HepG2 (cell line): ENCODE measurements around the gene SAA1. TPM values are rescaled to one million over a fixed set of nuclear protein-coding genes. Genes with fewer than 3 reads are reported as not detected.

ENCODE experiments used
- BCL6 ChIP-seq: IDR thresholded peaks from 2 replicates; pipeline ENCODE4 v1.6.1; 2016; ENCODE audit warnings: missing genetic modification reagents, missing compliant biosample characterization
- CEBPB ChIP-seq: IDR thresholded peaks from 2 replicates; pipeline ENCODE4 v1.6.1; 2011; ENCODE audit warnings: low read depth, low read length, improper control_type of control experiment, borderline replicate concordance
- CREM ChIP-seq, 2 experiments: sonication (generic) in 1 of 2; formaldehyde crosslinking in 1 of 2; IDR thresholded peaks; 2 replicates each; pipeline versions ENCODE4 v1.4.0 to v1.6.1; 2016 to 2020; ENCODE audit warnings: antibody characterized with exemption in 1 of 2, mild to moderate bottlenecking in 1 of 2, missing genetic modification reagents in 1 of 2
- FIP1L1 ChIP-seq: fragments of 200-400 bp; formaldehyde crosslinking; IDR thresholded peaks from 2 replicates; pipeline ENCODE4 v1.6.1; 2018; ENCODE audit warnings: low read depth, mild to moderate bottlenecking, low read length, moderate library complexity, borderline replicate concordance; ENCODE audit not compliant: insufficient read depth
- GFI1 ChIP-seq: sonication (generic); formaldehyde crosslinking; IDR thresholded peaks from 2 replicates; pipeline ENCODE4 v1.5.0; 2020; ENCODE audit warnings: missing genetic modification reagents, mild to moderate bottlenecking, borderline replicate concordance
- HCFC1 ChIP-seq: fragments of 150-350 bp; IDR thresholded peaks from 2 replicates; pipeline ENCODE4 v1.6.1; 2014; ENCODE audit warnings: low read depth, low read length
- KDM6A ChIP-seq: IDR thresholded peaks from 2 replicates; pipeline ENCODE4 v1.6.1; 2016; ENCODE audit warnings: low read depth
- MBD4 ChIP-seq: IDR thresholded peaks from 2 replicates; pipeline ENCODE4 v1.6.1; 2012; ENCODE audit warnings: low read length, inconsistent platforms, borderline replicate concordance
- MED1 ChIP-seq: sonication (generic); formaldehyde crosslinking; IDR thresholded peaks from 2 replicates; pipeline ENCODE4 v1.4.0; 2020; ENCODE audit warnings: missing genetic modification reagents
- NFIC ChIP-seq: IDR thresholded peaks from 2 replicates; pipeline ENCODE4 v1.6.1; 2012; ENCODE audit warnings: mild to moderate bottlenecking, low read length, inconsistent platforms
- NR2F1 ChIP-seq, 2 experiments: fragments of 450-650 bp in 1 of 2; formaldehyde crosslinking in 1 of 2; IDR thresholded peaks; 2 replicates each; pipeline versions ENCODE4 v1.5.0 to v1.6.1; 2016 to 2020; ENCODE audit warnings: mild to moderate bottlenecking in 1 of 2, missing compliant biosample characterization in 1 of 2, missing genetic modification reagents in 1 of 2, moderate library complexity in 1 of 2
- POLR2AphosphoS5 ChIP-seq: IDR thresholded peaks from 2 replicates; pipeline ENCODE4 v1.6.1; 2012; ENCODE audit warnings: low read depth, low read length
- RCOR2 ChIP-seq: IDR thresholded peaks from 2 replicates; pipeline ENCODE4 v1.6.1; 2016; ENCODE audit warnings: missing biosample characterization, missing genetic modification reagents
- REL ChIP-seq: sonication (generic); formaldehyde crosslinking; conservative IDR thresholded peaks from 2 replicates; pipeline ENCODE4 v1.8.0; 2022; ENCODE audit warnings: mild to moderate bottlenecking, missing genetic modification reagents, moderate library complexity
- SAP130 ChIP-seq: IDR thresholded peaks from 2 replicates; pipeline ENCODE4 v1.6.1; 2016; ENCODE audit warnings: low read depth
- SMAD1 ChIP-seq: sonication (generic); formaldehyde crosslinking; IDR thresholded peaks from 2 replicates; pipeline ENCODE4 v1.4.0; 2020; ENCODE audit warnings: missing genetic modification reagents, low read depth, mild to moderate bottlenecking, borderline replicate concordance
- SOX6 ChIP-seq, 2 experiments: fragments of 450-650 bp in 1 of 2; sonication (generic) in 1 of 2; formaldehyde crosslinking in 1 of 2; IDR thresholded peaks; 2 replicates each; pipeline versions ENCODE4 v1.4.0 to v1.6.1; 2017 to 2020; ENCODE audit warnings: antibody characterized with exemption in 1 of 2, mild to moderate bottlenecking in 1 of 2, missing genetic modification reagents in 1 of 2
- STAT5B ChIP-seq: sonication (generic); formaldehyde crosslinking; IDR thresholded peaks from 2 replicates; pipeline ENCODE4 v1.4.0; 2020; ENCODE audit warnings: missing genetic modification reagents
- UBTF ChIP-seq: sonication (generic); formaldehyde crosslinking; IDR thresholded peaks from 2 replicates; pipeline ENCODE4 v1.4.0; 2020; ENCODE audit warnings: mild to moderate bottlenecking, missing genetic modification reagents
- ZKSCAN1 ChIP-seq: fragments of 150-350 bp; IDR thresholded peaks from 2 replicates; pipeline ENCODE4 v1.6.1; 2014; ENCODE audit warnings: low read length
- ZNF143 ChIP-seq: sonication (generic); formaldehyde crosslinking; IDR thresholded peaks from 2 replicates; pipeline ENCODE4 v1.4.0; 2020; ENCODE audit warnings: missing genetic modification reagents
- ZNF235 ChIP-seq: sonication (generic); formaldehyde crosslinking; IDR thresholded peaks from 2 replicates; pipeline ENCODE4 v1.8.1; 2023; ENCODE audit warnings: mild to moderate bottlenecking, missing genetic modification reagents, borderline replicate concordance
- ZNF264 ChIP-seq: sonication (generic); formaldehyde crosslinking; IDR thresholded peaks from 2 replicates; pipeline ENCODE4 v1.4.0; 2020; ENCODE audit warnings: missing genetic modification reagents
- ZNF292 ChIP-seq: sonication (generic); formaldehyde crosslinking; IDR thresholded peaks from 2 replicates; pipeline ENCODE4 v1.8.1; 2022; ENCODE audit warnings: mild to moderate bottlenecking, low read depth, missing genetic modification reagents, borderline replicate concordance
- ZNF3 ChIP-seq: IDR thresholded peaks from 2 replicates; pipeline ENCODE4 v1.7.0; 2017; ENCODE audit warnings: inconsistent platforms
- ZNF382 ChIP-seq: sonication (generic); formaldehyde crosslinking; IDR thresholded peaks from 2 replicates; pipeline ENCODE4 v1.5.0; 2020; ENCODE audit warnings: missing genetic modification reagents, mild to moderate bottlenecking, borderline replicate concordance
- ZNF614 ChIP-seq: IDR thresholded peaks from 2 replicates; pipeline ENCODE4 v1.6.1; 2018; ENCODE audit warnings: missing biosample characterization, missing genetic modification reagents, inconsistent platforms, borderline replicate concordance
- ZNF644 ChIP-seq: IDR thresholded peaks from 2 replicates; pipeline ENCODE4 v1.6.1; 2016; ENCODE audit warnings: low read depth
- ZNF7 ChIP-seq: IDR thresholded peaks from 2 replicates; pipeline ENCODE4 v1.6.1; 2016; ENCODE audit warnings: missing biosample characterization, missing genetic modification reagents
- ZNF720 ChIP-seq: sonication (generic); formaldehyde crosslinking; IDR thresholded peaks from 2 replicates; pipeline ENCODE4 v1.4.0; 2020; ENCODE audit warnings: missing genetic modification reagents
- polyA plus RNA-seq, 8 experiments: library from polyadenylated mRNA; depleted of rRNA in 3 of 8; stranded (reverse) in 7 of 8; unstranded in 1 of 8; fragments of >200 nt; fragmentation: Illumina TruSeq in 4 of 8; extraction: Trizol in 4 of 8; gene quantifications; 2 replicates each; pipeline versions ENCODE4 v1.2.1 to v1.2.3, GENCODE V29; 2011 to 2016; ENCODE audit warnings: low read depth in 4 of 8, missing spikeins in 1 of 8, mixed read lengths in 1 of 8; ENCODE audit not compliant: insufficient read depth in 1 of 8
- total RNA-seq, 5 experiments: library from RNA; depleted of rRNA; stranded (reverse); fragments of >200 nt; fragmentation: Illumina TruSeq; extraction: Trizol; gene quantifications; 2 replicates each; pipeline ENCODE4 v1.2.3, GENCODE V29; 2016; ENCODE audit warnings: low read depth in 1 of 5
- TF ChIP-seq, protein P1 (sequence below): sonication (generic); formaldehyde crosslinking; IDR thresholded peaks from 2 replicates; pipeline ENCODE4 v1.8.0; 2022; ENCODE audit warnings: missing genetic modification reagents, low read depth, mild to moderate bottlenecking, borderline replicate concordance

SAA1 gene
- total and polyA plus RNA-seq, 2 of the 13 experiments (the other 11 are each of a cell fraction or from before 2014, with no cell fraction given), result not detected

DNA sequence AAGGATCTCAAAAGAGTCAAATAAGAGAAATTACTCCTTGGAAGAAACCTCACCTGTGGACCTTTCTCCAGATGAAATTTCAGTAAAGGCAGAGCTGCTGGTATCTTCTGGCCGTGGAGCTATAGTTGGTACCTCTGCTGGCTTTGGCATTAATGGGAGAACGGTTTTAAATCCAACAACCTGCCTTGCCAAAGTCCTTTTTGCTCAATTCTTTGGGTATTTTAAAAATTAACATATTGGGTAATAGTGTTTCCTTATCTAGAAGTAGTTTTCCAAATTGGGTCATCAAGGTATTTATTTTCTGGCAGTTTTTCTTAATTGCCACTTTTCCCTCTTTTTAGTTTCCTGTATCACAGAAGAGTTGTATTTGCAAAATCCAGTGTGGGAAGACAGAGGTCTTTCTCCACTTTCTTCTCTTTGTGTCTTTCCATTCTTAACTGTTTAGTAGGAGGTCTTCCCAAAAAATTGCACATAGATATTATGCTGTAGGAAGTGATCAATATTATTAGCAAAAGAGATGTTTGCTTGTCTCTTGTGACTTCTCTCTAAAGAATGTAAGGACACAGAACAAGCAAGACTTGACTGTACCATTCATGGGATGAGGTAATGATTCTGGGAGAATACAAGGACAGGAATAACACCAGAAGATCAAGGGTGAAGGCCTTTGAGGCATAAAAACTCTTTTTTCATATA is 29.3 kb upstream of the SAA1 start, which contains the start of gene SAA4 (continued):
- TF ChIP-seq FIP1L1 (no peak), RCOR2 (CRISPR knock-in tag) (no peak), ZNF614 (peak; percentile 56; the same call in 1 of the 2 replicates), MED1 (CRISPR knock-in tag) (peak; percentile 84), ZNF382 (CRISPR knock-in tag) (no peak), HCFC1 (no peak), MBD4 (peak; percentile 34; the same call in 1 of the 2 replicates), NFIC (peak; percentile 75; the same call in 1 of the 2 replicates), ZNF7 (no peak), SMAD1 (CRISPR knock-in tag) (no peak), ZNF264 (CRISPR knock-in tag) (no peak), BCL6 (CRISPR knock-in tag) (0 out of 2 replicates have a peak, but pooled peaks have one; percentile 22), GFI1 (no peak), SAP130 (CRISPR knock-in tag) (peak; percentile 59), ZNF644 (peak; percentile 72), NR2F1 (CRISPR knock-in tag; IDR thresholded peaks at IDR 0.05) (peak in 1 of 2 experiments; percentile 63; a peak in 2 of 4 replicates), ZNF235 (no peak), CEBPB (peak; percentile 82), CREM (IDR thresholded peaks at IDR 0.05) (peak; percentile 60; the same call in 1 of the 2 replicates), CREM (CRISPR knock-in tag; IDR thresholded peaks at IDR 0.05) (no peak), POLR2AphosphoS5 (peak; percentile 64), ZNF3 (CRISPR knock-in tag) (no peak), ZNF292 (CRISPR knock-in tag) (no peak), STAT5B (no peak), ZKSCAN1 (no peak), ZNF720 (CRISPR knock-in tag) (no peak), KDM6A (CRISPR knock-in tag) (peak; percentile 42; the same call in 1 of the 2 replicates), UBTF (CRISPR knock-in tag) (no peak), SOX6 (IDR thresholded peaks at IDR 0.05) (no peak), SOX6 (CRISPR knock-in tag; IDR thresholded peaks at IDR 0.05) (peak; percentile 80), REL (CRISPR knock-in tag) (no peak), ZNF143 (CRISPR knock-in tag) (no peak)
- TF ChIP-seq, protein P1, sequence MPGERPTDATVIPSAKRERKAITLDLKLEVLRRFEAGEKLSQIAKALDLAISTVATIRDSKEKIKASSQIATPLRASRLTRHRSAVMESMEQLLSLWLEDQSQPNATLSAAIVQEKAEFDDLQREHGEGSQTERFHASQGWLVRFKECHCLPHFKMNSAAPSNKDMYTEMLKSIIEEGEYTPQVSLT (CRISPR knock-in tag), result no peak
